Right lobe of liver (tissue), 6 donors: ENCODE data around the gene NEIL1. TPM values are rescaled to one million over a fixed set of nuclear protein-coding genes. Genes with fewer than 3 reads are reported as not detected.
"Not testable (repeated sequence)": the region's sequence is repeated elsewhere in the genome, so short reads cannot be mapped to it uniquely, and the experiment has no call there.

ENCODE experiments used
- ATAC-seq, 4 donors: fragments of 200-7000 bp; cut with Tn5 transposase; one replicate each; pipeline ENCODE4 v1.9.1; 2020; ENCODE audit warnings: mild to moderate bottlenecking in 4 of 4, moderate library complexity in 4 of 4
- DNase-seq, 3 donors: peaks; one replicate each; pipeline ENCODE4 v3.0.0-alpha.2; 2020
- H3K27ac ChIP-seq, 3 donors: fragments of 200-600 bp; one replicate each; pipeline ENCODE4 v1.8.0; 2022
- H3K27me3 ChIP-seq, 2 donors: fragments of 200-600 bp; one replicate each; pipeline ENCODE4 v1.8.0; 2022
- H3K36me3 ChIP-seq, 4 donors: fragments of 200-600 bp; sonication (generic) in 1 of 4; one replicate each; pipeline versions ENCODE4 v1.5.1 to v1.8.0; 2017 to 2022; ENCODE audit warnings: control low read depth in 1 of 4
- H3K4me1 ChIP-seq, 4 donors: fragments of 200-600 bp; sonication (generic) in 1 of 4; one replicate each; pipeline versions ENCODE4 v1.5.1 to v1.8.0; 2017 to 2022; ENCODE audit warnings: control low read depth in 1 of 4
- H3K4me3 ChIP-seq, 3 donors: fragments of 200-600 bp; one replicate each; pipeline ENCODE4 v1.8.0; 2022
- H3K9me3 ChIP-seq, 4 donors: fragments of 200-600 bp; sonication (generic) in 1 of 4; one replicate each; pipeline versions ENCODE4 v1.5.1 to v1.8.0; 2017 to 2022; ENCODE audit warnings: control low read depth in 1 of 4
- POLR2A ChIP-seq: fragments of 450-650 bp; IDR thresholded peaks from one replicate; pipeline ENCODE4 v1.6.1; 2017; ENCODE audit warnings: antibody characterized with exemption, mild to moderate bottlenecking
- WGBS: methylation state at CpG from one replicate; pipeline ENCODE4 v1.1.6; 2018; ENCODE audit warnings: low coverage, low lambda C conversion rate; ENCODE audit not compliant: insufficient coverage; ENCODE audit errors: missing lambda C conversion rate; 5-methylcytosine and 5-hydroxymethylcytosine counted together
- intact Hi-C, 2 donors: fragments of 100-400 bp; cut with DNase I; formaldehyde crosslinking; loops; one replicate each; pipeline versions ENCODE4 v1.11.2 to v1.14.1; 2022
- total RNA-seq, 6 experiments: library from RNA; depleted of rRNA in 2 of 6; stranded (reverse); fragments of >200 nt in 2 of 6; fragmentation: NEBNext Ultra II Directional in 3 of 6; extraction: Animal tissue kit (Norgen Biotek cat#: 25700) in 3 of 6; gene quantifications; one replicate each; pipeline versions ENCODE4 v1.1.0 to v1.2.4, GENCODE V29; 2016 to 2023
- TF ChIP-seq, protein P1 (sequence below), 4 donors: fragments of 200-600 bp in 3 of 4; fragments of 450-650 bp in 1 of 4; IDR thresholded peaks; one replicate each; pipeline versions ENCODE4 v1.5.1 to v1.8.0; 2016 to 2022; ENCODE audit warnings: antibody characterized with exemption in 4 of 4, mild to moderate bottlenecking in 2 of 4
- donor health status: DM: no; HTN: yes; CAD: no.
- donor health status: DM: no; HTN: no; CAD: no.
- donor health status: DM: no; HTN: no; CAD: no.
- donor health status: DM: no; HTN: yes; CAD: no.
- donor health status: DM: no; HTN: yes; CAD: no.

Gene NEIL1
- total RNA-seq, 6 experiments from 2014 or later, result 16.6 to 32.7 (median 23.7) TPM

DNA sequence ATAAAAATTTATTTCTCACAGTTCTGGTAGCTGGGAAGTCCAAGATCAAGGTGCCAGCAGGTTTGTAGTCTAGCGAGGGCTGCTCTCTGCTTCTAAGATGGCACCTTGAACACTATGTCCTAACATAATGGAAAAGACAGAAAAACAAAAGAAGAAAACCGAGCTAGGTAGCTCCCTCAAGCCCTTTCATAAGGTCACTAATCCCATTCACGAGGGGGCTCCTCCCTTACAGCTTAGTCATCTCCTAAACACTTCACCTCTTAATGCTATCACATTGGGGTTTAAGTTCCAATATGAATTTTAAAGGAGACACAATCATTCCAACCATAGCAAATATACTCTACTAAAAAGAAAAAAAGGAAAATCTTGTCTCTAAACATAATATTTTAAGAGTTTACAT is 40.7 kb upstream of the NEIL1 start:
- Histone ChIP-seq H3K36me3 (no peaks in the 10 kb centered on the region), H3K4me1 (no peaks in the 10 kb centered on the region), H3K27ac (no peak overlapping the region), H3K9me3 (no peaks in the 10 kb centered on the region), H3K27me3 (no peaks in the 10 kb centered on the region), H3K4me3 (no peak overlapping the region)
- DNase-seq, result no peak
- ATAC-seq, result no peak
- intact Hi-C loops, result loop anchor here (10.0 kb wide), 2 partner anchors 281 to 291 kb away; partner anchors contain the start of gene PPCDC (in 1 of the 2)
- TF ChIP-seq, protein P1, sequence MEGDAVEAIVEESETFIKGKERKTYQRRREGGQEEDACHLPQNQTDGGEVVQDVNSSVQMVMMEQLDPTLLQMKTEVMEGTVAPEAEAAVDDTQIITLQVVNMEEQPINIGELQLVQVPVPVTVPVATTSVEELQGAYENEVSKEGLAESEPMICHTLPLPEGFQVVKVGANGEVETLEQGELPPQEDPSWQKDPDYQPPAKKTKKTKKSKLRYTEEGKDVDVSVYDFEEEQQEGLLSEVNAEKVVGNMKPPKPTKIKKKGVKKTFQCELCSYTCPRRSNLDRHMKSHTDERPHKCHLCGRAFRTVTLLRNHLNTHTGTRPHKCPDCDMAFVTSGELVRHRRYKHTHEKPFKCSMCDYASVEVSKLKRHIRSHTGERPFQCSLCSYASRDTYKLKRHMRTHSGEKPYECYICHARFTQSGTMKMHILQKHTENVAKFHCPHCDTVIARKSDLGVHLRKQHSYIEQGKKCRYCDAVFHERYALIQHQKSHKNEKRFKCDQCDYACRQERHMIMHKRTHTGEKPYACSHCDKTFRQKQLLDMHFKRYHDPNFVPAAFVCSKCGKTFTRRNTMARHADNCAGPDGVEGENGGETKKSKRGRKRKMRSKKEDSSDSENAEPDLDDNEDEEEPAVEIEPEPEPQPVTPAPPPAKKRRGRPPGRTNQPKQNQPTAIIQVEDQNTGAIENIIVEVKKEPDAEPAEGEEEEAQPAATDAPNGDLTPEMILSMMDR (IDR thresholded peaks at IDR 0.05), result no peak
- TF ChIP-seq POLR2A, result no peak
- 11% methylated on average over 2 of the region's 3 CpGs for WGBS

DNA sequence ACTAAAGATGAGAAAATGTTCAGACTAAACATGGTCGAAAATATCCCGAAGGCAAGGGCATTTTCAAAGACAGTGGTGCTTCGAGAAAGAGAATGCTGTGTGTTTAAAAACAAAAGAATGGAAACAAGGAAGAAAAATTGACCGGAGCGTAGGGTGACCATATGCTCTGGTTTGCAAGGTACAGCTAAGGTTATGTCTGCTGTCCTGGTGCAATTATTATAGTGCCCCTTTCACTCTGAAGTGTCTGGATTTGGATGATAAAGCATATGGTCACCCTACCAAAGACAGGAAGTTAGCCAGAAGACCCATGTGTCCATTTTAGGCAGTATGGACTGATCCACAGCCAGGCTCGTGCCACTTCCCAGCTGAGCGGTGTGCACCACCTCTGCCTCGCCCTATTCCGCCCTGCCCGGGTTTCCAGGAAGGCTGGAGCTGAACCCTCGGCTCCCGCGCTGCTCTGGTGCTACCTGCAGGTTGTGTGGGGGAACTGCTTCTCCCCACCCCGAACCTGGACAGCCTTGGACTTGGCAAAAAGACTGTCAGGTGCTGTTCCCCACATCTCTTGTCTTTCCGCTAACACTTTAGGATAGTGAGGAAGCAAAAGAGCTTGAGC is 39.0 kb upstream of the NEIL1 start:
- peak; percentile 68 to 78 (median 68) for DNase-seq
- 34% methylated on average over 12 of the region's 15 CpGs for WGBS
- peak; percentile 88 to 99 (median 94) for ATAC-seq
- Histone ChIP-seq H3K9me3 (no peaks in the 10 kb centered on the region), H3K4me3 (no peak overlapping the region), H3K27me3 (no peaks in the 10 kb centered on the region), H3K36me3 (no peaks in the 10 kb centered on the region), H3K4me1 (no peaks in the 10 kb centered on the region), H3K27ac (no peak overlapping the region)
- intact Hi-C loops, result loop anchor here (10.0 kb wide), 2 partner anchors 283 to 293 kb away; partner anchors contain the start of gene PPCDC (in 1 of the 2)
- TF ChIP-seq, protein P1 (IDR thresholded peaks at IDR 0.05), result peak; percentile 48 to 67 (median 56)
- no peak for TF ChIP-seq POLR2A

DNA sequence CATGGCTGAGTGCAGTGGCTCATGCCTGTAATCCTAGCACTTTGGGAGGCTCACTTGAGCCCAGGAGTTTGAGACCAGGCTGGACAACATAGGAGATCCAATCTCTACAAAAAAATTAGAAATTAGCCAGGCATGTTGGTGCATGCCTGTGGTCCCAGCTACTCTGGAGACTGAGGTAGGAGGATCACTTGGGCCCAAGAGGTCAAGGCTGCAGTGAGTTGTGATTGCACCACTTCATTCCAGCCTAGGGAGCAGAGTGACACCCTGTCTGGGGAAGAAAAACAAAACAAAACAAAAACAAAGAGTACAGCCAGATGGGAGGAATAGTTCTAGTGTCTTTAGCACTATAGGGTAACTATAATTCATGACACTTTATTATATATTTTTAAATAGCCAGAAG is 37.1 kb upstream of the NEIL1 start:
- ATAC-seq (no peak), DNase-seq (no peak)
- Histone ChIP-seq H3K4me3 (no peak overlapping the region), H3K27ac (no peak overlapping the region), H3K4me1 (no peaks in the 10 kb centered on the region), H3K9me3 (no peaks in the 10 kb centered on the region), H3K27me3 (no peaks in the 10 kb centered on the region), H3K36me3 (no peaks in the 10 kb centered on the region)
- intact Hi-C loops, result loop anchor here (10.0 kb wide), 2 partner anchors 285 to 295 kb away; partner anchors contain the start of gene PPCDC (in 1 of the 2)
- TF ChIP-seq POLR2A, result no peak
- TF ChIP-seq, protein P1 (IDR thresholded peaks at IDR 0.05), result no peak

DNA sequence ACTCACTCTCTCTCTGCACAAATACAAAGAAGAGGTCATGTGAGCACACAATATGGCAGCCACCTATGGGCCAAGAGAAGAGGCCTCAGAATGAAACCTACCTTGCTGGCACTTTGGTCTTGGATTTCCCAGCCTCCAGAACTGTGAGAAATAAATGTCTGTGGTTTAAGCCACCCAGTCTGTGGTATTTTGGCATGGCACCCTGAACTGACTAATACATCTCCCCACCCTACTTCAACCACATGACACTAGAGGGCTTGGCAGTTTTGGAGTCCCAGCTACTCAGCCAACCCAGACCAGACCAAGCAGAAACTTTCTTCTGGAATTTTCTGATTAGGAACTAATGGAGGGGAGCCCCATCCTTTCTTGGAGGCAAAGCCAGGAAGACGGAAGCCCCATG is 34.3 kb upstream of the NEIL1 start:
- DNase-seq, H3K27ac ChIP-seq, H3K36me3 ChIP-seq, H3K9me3 ChIP-seq, ATAC-seq, H3K27me3 ChIP-seq, H3K4me3 ChIP-seq, H3K4me1 ChIP-seq, intact Hi-C loops: not testable (repeated sequence)
- WGBS, result no CpG with 5 or more reads among the region's 1 CpG

DNA sequence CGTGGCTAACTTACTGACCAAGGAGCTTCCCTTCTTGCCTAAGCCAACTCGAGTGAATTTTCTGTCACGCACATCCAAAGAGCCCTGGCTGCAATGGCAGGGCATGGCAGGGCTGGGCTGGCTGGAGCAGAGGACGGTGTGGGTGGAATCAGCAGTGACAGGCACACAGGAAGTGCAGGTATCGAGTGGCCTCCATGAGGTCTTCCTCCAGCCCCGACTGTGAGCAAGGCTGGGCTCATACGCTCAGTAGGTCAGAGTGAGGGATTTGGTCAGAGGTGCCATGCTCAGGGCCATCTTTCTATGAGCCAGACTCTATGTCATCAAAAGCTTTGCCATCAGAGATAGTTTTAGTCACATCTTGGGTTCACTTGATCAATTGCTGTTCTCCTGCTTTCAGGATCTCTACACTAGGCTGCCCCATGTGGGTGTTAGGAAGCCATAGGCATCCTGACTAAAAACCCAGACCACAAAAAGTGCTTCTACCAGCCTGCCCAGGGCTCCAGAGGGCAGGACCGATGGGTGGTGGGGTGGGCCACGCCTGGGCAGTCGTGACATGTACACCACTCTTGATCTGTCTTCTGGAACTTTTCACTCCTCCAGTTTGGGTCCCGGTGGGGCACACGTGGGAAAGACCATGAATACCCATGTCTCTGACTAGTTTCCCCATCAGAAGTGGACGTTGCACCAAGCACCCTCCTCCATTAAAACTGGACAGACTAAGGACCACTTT is 33.6 kb upstream of the NEIL1 start:
- Histone ChIP-seq H3K27me3 (no peaks in the 10 kb centered on the region), H3K9me3 (no peaks in the 10 kb centered on the region), H3K4me1 (no peaks in the 10 kb centered on the region), H3K27ac (no peak overlapping the region), H3K36me3 (no peaks in the 10 kb centered on the region), H3K4me3 (no peak overlapping the region)
- no peak for ATAC-seq
- DNase-seq, result no peak
- intact Hi-C loops, result no loop called here
- 71% methylated on average over 5 of the region's 13 CpGs for WGBS
- no peak for TF ChIP-seq POLR2A
- TF ChIP-seq, protein P1 (IDR thresholded peaks at IDR 0.05), result no peak
